Hepatic stellate cell (primary cell): ENCODE data around the gene CIRBP.
"Not testable (repeated sequence)": the region's sequence is repeated elsewhere in the genome, so short reads cannot be mapped to it uniquely, and the experiment has no call there.

Source experiments
- DNase-seq: peaks from one replicate; pipeline ENCODE4 v3.0.0; 2011; ENCODE audit warnings: low spot score

Gene CIRBP

DNA sequence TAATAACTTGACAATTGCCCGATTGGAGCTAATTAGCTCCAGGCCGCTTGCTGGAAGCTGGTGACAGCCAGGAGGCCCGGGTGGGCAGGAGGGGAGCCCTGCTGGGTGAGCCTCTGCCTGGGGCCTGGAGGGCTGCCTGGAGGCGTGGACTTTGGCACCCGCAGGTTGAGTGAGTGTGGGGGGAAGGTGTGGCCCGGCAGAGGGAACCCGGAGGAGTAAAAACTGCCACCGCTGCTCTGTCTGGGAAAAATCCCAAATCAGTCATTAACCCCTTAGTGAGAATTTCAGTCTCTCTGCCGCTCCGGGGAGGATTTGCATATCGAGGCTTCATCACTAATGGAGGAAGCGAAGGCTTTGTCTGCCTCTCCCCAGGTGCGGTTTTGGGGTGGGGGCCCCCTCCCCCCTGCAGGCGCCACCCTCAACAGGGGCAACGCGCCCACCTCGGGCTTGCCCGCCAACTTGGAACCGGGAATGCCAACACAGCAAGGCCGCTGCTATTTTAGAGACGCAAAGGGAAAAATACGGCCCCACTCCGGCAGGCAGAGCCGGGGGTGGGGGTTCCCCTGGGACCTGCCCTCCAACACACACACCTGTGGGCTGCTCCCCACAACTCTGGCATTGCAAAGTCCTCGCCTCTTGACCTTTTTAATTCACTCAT is 22.8 kb downstream of the CIRBP start:
- no peak for DNase-seq

DNA sequence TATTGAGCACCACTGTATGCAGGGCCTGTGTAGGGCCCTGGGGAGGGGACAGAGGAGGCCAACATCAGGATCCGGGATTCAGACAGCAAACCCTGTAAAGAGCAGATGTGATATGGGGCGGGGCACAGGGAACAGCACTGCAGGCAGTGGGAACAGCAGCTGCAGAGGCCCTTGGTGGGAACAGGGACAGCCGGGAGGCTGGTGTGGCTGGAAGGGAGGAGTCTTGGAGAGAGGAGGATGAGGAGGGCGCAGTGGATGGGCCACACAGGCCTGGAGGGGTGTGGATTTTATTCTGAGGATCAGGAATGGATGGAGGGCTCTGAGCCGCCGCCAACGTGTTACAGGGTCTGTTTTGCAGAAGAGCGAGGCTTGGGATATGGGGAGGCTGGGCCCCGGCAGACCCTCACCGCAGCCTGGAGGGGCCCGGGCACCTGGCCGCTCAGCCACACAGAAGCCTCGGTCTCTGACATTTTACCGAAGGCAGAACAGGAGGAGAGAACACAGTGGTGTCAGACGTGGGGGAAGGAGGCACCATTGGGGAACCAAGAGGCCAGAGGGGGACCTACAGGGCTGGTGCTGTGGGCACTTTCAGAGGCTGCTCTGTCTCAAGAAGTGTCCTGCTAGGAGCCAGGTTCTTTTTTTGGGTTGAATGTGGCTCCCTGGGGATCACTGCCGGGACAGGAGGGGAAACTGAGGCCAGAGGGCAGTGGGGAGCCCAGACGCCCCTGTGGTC is 23.5 kb downstream of the CIRBP start:
- DNase-seq, result no peak

DNA sequence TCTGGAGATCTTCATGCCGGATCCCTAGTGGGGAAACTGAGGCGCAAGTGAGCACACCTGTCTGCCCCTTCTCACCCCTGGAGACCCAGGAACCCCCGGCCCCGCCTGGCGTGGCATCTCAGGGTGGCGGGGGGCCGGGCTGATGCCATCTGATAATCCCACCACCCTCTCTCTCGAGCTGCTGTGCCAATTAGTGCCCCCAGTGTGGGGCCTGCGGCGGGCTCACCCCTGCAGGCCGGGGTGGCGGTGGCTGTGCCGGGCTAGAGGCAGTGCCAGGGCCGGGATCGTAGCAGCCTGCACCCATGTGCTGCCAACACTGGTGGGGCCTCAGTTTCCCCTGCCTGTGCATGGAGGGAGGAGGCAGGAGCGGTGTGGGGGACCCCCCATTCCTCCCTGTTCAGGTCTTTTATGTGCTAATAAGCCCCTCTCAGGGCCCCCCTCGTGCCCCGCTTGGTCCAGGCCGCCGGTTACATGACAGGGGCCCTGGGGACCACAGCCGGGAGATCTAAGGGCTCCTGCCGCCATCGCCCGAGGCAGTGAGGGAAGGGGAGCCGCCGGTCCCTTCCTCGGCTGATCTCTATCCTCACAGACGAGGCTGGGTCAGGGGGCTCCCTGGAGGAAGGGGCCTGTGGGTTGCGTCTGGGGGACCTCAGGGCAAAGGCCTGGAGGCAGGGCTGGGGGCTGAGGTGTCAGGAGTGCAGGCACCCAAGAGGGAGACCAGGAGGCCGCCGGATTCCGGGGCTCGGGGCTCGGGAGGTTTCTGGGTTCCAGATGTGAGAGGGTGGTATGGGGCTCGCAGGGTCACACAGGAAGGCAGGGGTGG is 24.9 kb downstream of the CIRBP start:
- DNase-seq, result no peak

DNA sequence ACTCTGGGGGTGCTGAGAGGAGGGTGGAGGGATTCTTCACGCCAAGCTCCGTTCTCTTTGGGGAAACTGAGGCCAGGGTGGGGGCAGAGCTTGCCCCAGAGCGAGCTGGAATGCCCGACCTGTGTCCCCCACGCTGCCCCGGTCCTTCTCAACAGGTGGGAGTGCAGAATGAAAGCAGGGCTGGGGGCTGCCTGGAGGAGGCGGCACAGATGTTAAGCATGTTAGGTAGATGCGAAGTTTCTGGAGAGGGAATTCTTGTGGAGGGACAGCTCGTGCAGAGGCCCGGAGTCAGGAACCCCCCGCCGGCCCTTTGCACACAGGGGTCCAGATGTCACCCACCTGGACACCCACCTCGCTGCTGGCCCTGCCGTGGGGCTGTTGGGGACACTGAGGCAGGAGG is 25.6 kb downstream of the CIRBP start:
- DNase-seq, result no peak

DNA sequence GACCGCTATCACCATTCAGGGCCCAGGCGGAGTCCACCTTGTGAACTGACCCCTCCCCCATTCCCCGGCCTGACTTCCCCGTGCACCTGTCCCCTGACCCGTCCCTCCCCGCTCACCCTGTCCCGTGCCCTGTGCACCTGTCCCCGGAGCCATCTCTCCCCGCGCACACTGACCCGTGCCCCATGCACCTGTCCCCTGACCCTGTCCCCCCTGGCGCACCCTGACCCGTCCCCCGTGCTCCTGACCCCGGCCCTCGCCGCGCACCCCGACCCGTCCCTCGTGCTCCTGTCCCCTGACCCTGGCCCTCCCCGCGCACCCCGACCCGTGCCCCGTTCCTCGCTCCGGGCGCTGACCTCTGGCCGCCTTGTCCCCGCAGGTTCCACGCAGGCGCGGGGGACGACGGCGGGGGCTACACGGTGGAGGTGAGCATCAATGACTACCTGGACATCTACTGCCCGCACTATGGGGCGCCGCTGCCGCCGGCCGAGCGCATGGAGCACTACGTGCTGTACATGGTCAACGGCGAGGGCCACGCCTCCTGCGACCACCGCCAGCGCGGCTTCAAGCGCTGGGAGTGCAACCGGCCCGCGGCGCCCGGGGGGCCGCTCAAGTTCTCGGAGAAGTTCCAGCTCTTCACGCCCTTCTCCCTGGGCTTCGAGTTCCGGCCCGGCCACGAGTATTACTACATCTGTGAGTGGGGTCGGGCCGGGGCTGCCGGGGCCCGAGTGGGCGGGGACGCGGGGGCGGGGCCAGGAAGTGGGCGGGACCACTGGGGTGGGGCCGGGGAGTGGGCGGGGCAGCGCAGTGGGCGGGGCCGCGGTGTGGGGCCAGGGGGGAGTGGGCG is 26.3 kb downstream of the CIRBP start:
- DNase-seq, result peak; percentile 77

DNA sequence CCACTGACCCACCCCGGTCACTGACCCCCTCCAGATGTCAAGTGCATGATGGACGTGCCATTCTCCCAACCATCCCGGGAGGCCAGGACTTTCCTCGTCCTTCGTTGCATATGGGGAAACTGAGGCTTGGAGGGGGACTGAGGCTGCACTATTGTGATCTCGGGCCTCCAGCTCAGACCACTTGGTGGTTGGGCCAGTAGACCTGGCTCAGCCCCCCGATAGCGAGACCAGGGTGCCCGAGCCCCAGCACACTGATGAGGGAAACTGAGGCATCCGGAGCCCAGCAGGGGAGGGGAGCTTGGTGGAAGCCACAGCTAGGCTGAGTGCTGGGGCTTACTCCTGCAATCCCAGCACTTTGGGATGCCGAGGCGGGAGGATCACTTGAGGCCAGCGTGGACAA is 26.9 kb downstream of the CIRBP start:
- DNase-seq, result no peak

DNA sequence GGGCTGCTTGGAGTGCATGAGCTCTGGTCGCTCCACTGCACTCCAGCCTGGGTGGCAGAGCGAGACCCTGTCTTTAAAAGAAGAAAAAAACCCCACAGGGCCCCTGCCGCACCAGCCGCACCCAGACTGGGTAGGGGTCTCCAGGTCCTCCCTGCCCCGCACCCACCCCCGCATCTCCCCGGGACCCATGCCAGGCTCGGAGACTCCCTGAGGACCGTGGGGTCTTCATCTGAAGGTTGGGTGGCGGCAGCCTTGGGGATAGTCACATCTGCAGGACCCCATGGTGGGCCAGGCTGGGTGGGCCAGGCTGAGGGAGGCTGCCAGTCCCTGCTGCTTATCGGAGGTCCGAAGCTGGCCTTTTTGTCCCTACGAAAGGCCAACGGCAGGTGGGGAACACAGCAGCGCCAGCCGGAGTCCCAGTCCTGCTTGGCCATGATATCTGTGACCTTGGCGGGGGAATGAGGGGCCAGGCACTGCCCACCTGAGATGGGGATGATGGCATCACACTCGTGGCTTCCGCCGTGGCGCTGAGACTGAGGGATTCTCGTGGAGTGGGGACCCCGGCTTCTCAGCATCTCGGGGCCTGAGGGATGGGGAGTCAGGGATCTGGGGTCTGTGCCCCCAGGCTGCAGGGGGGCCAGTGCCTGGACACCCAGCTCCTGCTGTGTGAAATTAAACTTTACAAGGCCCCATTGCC is 27.6 kb downstream of the CIRBP start:
- DNase-seq, result no peak

DNA sequence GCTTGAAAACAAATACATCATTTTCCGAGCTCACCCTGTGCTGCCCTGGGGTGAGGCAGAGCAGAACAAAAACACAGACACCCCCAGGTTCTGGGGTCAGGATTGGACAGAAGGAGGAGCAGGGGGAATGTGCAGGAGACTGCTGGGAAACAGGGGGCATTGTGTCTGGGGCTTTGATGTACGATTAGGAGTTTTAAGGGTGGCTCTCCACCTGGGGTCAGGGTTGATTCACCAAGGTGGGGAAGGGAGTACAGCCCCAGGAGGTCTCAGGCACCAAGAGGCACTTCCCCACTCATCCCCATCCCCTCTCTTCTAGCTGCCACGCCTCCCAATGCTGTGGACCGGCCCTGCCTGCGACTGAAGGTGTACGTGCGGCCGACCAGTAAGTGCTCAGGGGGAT is 29.1 kb downstream of the CIRBP start:
- no peak for DNase-seq

DNA sequence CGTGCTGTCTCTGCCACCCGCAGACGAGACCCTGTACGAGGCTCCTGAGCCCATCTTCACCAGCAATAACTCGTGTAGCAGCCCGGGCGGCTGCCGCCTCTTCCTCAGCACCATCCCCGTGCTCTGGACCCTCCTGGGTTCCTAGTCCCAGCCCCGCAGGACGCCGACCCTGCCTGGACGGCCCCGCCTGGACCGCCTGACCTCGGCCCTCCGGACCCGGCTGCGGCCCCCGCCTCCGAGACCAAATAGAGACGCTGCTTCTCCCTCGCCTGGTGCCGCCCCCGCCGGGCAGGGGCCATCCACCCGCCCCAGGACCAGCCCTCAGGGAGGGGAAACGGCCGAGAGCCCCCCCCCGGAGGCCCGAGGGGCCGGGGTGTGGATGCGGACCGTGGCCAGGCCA is 30.7 kb downstream of the CIRBP start:
- DNase-seq, result no peak

DNA sequence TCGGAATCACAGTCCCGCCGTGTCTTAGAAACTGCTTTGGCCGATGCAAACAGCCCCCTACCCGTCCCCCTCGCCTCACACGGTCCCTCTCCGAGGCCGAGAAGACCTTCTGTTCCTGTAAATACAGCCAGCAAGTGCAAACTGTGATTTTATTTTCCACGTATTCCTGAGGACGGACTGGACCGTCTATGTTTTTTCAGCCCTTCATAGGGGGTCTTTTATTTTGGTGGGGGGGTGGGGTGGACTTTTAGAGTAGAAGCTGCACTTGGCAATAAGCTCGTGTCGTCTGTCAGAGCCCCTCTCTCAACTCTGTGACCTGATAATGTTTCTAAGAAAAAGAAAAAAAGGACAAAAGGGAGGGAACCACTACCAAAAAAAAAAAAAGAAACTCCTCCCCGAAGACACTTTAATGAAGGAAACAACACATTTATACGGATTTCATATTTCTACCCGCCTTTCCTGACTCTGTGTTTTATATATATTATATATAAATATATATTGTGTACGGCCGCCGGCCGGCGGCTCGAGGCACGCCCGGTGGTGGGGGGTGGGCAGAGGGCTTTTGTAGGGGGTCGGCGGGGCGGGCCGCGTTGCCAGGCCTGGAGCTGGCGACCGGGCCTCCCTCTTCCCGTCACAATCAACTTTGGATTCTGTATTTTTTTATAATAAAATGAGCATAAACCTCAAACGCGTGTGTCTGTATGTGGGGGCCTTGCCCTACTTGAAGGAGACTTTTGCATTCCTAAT is 31.8 kb downstream of the CIRBP start:
- DNase-seq, result no peak

DNA sequence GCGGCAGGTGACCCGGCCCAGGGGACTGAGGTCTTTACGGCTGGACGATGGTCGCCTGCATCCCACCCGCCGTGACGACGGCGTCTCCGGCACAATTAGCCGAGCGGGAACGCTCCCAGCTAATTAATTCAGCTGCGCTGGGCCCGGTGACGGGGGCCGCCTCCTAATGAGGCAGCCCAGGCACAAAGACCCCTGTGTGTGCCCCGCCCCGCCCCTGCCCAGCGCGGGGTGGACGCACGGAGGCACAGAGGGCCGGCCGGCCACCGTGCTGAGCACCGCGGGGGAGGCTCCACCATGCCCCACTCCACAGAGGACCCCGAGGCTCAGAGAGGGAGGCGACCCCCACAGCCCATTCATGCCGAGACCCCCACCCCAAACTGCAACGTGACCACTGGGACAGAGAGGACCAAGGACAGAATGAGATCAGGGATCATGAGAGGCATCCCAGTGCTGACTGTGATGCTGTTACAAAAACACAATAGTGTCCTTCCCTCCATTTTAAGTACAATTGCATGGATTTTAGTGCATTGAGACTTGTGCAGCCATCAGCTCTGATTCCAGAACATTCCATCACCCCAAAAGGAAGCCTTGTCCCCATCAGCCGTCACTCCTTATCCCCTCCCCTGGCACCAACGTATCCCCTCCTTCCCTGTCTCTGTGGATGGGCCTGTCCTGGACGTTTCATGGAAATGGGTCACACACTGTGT is 33.6 kb downstream of the CIRBP start:
- no peak for DNase-seq

DNA sequence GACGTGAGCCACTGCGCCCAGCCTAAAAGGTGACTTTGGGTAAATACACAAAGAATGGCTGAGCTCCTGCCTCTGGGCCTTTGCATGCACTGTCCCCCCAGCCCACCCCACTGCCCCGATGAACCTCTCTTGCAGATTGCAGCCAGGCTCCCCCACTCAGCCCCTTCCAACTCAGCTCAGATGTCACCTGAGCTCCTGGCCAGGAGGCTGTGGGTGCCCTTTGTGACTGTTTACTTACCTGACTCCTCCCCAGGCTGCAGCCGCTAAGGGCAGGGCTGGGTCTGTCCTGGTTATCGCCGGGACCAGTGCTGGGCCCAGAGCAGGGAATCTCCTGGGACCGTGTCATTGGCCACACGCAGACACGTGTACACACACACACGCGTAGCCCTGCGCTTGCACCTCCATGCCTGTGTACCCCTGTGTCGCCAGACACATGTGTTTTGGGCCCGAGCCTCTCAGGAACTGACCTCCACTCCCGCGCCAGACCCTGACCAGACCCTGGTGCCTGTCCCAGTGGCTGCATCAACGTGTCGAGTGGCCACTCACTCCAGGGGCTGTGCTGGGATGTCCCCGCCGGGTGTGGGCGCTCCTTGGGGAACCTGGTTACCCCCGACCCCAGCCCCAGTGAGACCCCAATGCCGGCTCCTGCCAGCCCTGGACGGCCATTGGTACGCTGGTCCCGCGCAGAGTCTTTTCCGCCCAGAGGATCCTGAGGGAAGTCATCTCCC is 35.2 kb downstream of the CIRBP start:
- no peak for DNase-seq

DNA sequence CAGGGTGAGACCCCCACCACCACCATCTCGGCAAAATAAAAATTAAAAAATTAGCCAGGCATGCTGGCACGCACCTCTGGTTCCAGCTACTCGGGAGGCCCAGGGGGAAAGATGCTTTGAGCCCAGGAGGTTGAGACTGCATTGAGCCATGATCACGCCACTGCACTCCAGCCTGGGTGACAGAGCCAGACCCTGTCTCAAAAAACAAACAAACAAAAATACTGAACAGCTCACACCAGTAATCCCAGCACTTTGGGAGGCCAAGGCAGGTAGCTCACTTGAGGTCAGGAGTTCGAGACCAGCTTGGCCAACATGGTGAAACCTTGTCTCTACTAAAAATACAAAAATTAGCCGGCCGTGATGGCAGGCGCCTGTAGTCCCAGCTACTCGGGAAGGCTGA is 36.2 kb downstream of the CIRBP start:
- DNase-seq, result not testable (repeated sequence)

DNA sequence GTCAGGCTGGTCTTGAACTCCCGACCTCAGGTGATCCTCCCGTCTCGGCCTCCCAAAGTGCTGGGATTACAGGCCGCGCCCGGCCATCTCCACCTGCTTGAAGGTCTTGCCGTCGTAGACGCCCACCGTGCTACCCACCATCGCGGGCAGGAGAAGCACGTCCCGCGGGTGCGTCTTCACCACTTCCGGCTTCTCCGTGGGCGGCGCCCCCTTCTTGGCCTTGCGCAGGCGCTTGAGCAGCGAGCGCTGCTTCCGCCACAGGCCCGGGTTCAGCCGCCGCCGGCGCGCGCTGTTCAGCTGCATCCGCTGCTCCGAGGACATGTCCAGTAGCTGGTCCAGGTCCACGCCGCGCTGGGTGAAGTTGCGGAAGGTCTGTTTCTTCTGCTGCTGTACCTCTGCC is 38.2 kb downstream of the CIRBP start:
- DNase-seq, result no peak

DNA sequence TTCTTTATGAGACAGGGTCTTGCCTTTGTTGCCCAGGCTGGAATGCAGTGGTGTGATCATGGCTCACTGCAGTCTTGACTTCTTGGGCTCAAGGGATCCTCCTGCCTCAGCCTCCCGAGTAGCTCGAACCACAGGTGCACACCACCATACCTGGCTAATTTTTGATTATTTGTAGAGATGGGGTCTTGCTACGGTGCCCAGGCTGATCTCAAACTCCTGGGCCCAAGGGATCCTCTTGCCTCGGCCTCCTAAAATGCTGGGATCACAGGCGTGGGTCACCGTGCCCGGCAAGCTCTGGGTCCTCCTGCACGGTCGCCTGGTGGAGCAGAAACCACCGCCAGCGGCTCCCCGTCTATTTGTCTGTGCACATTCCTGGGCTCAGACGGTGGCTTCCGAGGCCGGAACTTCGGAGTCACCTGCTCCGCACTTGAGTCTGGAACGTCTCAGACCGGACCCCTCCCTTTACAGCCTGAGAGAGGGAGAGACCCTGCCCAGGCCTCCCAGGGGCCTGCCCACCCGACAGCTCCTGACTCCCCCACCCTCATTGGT is 38.7 kb downstream of the CIRBP start:
- no peak for DNase-seq

DNA sequence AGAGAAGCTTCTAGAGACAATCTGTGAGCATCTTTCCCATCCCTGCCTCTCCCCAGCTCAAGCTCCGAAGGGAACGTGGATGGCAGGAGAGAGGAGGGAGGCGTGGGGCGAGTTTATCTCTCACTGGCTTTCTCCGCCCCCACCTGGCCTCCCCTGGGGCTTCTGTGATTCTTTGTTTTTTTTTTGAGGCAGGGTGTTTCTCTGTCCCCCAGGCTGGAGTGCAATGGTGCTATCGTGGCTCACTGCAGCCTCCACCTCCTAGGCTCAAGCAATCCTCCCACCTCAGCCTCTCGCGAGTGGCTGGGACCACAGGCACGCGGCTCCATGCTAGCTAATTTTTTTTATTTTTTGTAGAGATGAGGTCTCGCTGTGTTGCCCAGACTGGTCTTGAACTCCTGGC is 39.6 kb downstream of the CIRBP start:
- DNase-seq, result no peak

DNA sequence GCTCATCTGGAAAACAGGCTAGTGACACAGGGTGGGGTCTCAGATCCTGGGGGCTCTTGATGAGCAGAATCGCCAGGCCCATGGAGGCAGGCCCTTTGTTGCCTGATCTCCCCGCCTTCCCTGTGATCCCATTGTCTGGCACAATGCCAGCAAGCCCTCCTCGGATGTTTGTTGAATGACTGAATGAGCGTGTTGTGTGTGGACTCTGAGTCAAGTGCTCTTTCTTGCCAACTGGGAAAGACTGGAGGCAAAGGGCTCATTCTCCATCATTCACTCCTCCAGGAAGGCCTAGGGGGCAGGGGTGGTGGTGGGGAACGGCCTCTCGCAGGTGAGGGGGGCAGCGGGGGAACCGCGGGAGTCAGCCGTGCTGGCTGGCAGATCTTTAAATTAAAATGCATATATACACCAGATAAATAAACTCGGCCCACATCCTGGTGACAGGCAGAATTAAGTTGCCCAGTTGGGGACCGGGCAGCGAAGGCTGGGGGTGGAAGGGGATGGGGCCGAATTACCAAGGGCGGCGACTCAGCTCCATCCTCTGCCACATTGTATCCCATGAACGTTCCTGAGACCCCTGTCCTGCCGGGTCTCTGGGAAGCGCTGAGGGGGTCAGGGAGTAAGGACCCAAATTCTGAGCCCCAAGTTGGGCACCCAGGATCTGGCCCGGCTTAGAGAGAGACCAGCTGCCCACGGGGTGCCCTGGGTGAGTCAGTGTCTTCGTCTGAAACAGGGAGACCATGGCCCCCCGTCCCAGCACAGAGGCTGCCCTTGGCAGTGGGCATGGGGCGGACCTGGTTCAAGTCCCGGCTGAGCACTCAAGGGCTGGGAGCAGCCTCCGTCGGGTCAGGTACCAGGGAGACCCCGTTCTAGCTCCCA is 41.1 kb downstream of the CIRBP start:
- no peak for DNase-seq

DNA sequence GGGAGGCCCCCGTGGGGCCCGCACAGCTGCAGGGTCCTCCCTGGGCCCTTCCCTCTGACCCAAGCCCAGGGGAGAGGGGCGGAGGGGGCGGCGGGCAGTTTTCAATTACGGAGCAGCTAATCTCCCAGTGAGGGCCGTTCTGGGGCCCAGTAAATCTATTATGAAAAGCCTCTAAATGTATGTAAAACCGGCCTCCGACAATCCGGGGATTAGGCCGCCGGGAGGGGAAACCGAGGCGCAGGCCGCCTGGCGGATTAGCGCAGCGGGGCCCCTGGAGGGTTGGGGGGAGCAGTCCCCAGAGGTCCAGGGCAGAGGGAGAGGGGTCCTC is 41.7 kb downstream of the CIRBP start:
- DNase-seq, result no peak
